Endothelial cell of umbilical vein (primary cell): ENCODE results near the gene TTYH2. TPM values are rescaled to one million over a fixed set of nuclear protein-coding genes. Genes with fewer than 3 reads are reported as not detected.

Source experiments
- BruUV-seq: library from RNA; stranded (reverse); fragments of 400-500 nt; replicated peaks from 2 replicates; lab custom pipeline; 2021; lab: Mats Ljungman, UMichigan
- CTCF ChIA-PET: fragments of 300-600, 350-600 bp; sonication (Branson Sonifier 250); formaldehyde crosslinking; loops from one replicate; lab custom pipeline; 2021; ENCODE audit warnings: antibody characterized with exemption, inconsistent platforms; lab: Charles Lee
- POLR2A ChIA-PET: fragments of 300-600, 350-600 bp; sonication (Branson Sonifier 250); formaldehyde crosslinking; loops from one replicate; lab custom pipeline; 2021; ENCODE audit warnings: antibody characterized with exemption, inconsistent platforms; lab: Charles Lee
- DNase-seq: peaks from one replicate; pipeline ENCODE4 v3.0.0-alpha.2; 2011; ENCODE audit warnings: low read depth, low spot score
- FAIRE-seq: peaks from 2 replicates; lab custom pipeline; 2011; peaks lifted over from hg19 to GRCh38; lab: Jason Lieb, UNC
- H2AFZ ChIP-seq: 2 replicates; pipeline ENCODE4 v1.6.0; 2012; ENCODE audit warnings: low read depth, low read length, control low read depth, inconsistent platforms
- H3K27ac ChIP-seq: 2 replicates; pipeline ENCODE4 v1.5.1; 2011; ENCODE audit warnings: low read depth, mild to moderate bottlenecking, control low read depth, low read length, moderate library complexity; ENCODE audit not compliant: insufficient read depth
- H3K27me3 ChIP-seq, 2 experiments: 2 replicates each; pipeline versions ENCODE4 v1.6.0 to v1.6.1; 2011; ENCODE audit warnings: low read length in 2 of 2, mixed read lengths in 1 of 2; ENCODE audit not compliant: control insufficient read depth in 2 of 2, insufficient read depth in 2 of 2
- H3K36me3 ChIP-seq, 2 experiments: 2 replicates in 1 of 2; 3 replicates in 1 of 2; pipeline ENCODE4 v1.5.1; 2011; ENCODE audit warnings: low read length in 2 of 2, mild to moderate bottlenecking in 1 of 2, moderate library complexity in 1 of 2; ENCODE audit not compliant: control insufficient read depth in 2 of 2, insufficient read depth in 2 of 2; ENCODE audit errors: extremely low read depth in 1 of 2
- H3K4me1 ChIP-seq: 3 replicates; pipeline ENCODE4 v1.5.1; 2011; ENCODE audit warnings: mild to moderate bottlenecking, low read length; ENCODE audit not compliant: control insufficient read depth, insufficient read depth; ENCODE audit errors: extremely low read depth
- H3K4me2 ChIP-seq: 2 replicates; pipeline ENCODE4 v1.6.1; 2011; ENCODE audit warnings: low read length, control low read depth, mixed read lengths; ENCODE audit not compliant: insufficient read depth
- H3K4me3 ChIP-seq, 3 experiments: fragments of 200-600 bp in 1 of 3; sonication (generic), shearing (Covaris generic) in 1 of 3; replicated peaks in 1 of 3; 2 replicates each; pipeline ENCODE4 v1.5.1; 2011 to 2016; ENCODE audit warnings: control low read depth in 3 of 3, low read length in 3 of 3, mild to moderate bottlenecking in 2 of 3, inconsistent platforms in 1 of 3, low read depth in 1 of 3, moderate library complexity in 1 of 3; ENCODE audit not compliant: insufficient read depth in 1 of 3
- H3K79me2 ChIP-seq: 2 replicates; pipeline ENCODE4 v1.6.0; 2012; ENCODE audit warnings: low read length, inconsistent platforms; ENCODE audit not compliant: control insufficient read depth, insufficient read depth
- H3K9ac ChIP-seq: replicated peaks from 2 replicates; pipeline ENCODE3; 2011; ENCODE audit warnings: low read length, control low read depth; ENCODE audit not compliant: insufficient read depth; ENCODE audit errors: extremely low read depth
- H3K9me1 ChIP-seq: replicated peaks from 3 replicates; pipeline ENCODE4 v1.6.0; 2011; ENCODE audit warnings: mild to moderate bottlenecking, low read length; ENCODE audit not compliant: control insufficient read depth, insufficient read depth; ENCODE audit errors: extremely low read depth
- H3K9me3 ChIP-seq: replicated peaks from 2 replicates; pipeline ENCODE4 v1.5.1; 2012; ENCODE audit warnings: low read length, inconsistent platforms; ENCODE audit not compliant: control insufficient read depth, insufficient read depth
- H4K20me1 ChIP-seq: replicated peaks from 2 replicates; pipeline ENCODE3; 2011; ENCODE audit warnings: mild to moderate bottlenecking, low read length; ENCODE audit not compliant: control insufficient read depth, insufficient read depth; ENCODE audit errors: extremely low read depth
- EZH2 ChIP-seq: IDR thresholded peaks from 2 replicates; pipeline ENCODE4 v1.6.1; 2012; ENCODE audit warnings: borderline replicate concordance, low read depth, mild to moderate bottlenecking, moderate library complexity, low read length, inconsistent platforms; ENCODE audit not compliant: severe bottlenecking
- FOS ChIP-seq: IDR thresholded peaks from 2 replicates; pipeline ENCODE4 v1.6.1; 2011; ENCODE audit warnings: mild to moderate bottlenecking, low read length, moderate library complexity, borderline replicate concordance; ENCODE audit not compliant: insufficient read depth
- GATA2 ChIP-seq: IDR thresholded peaks from 2 replicates; pipeline ENCODE4 v1.7.0; 2011; ENCODE audit warnings: low read depth, mild to moderate bottlenecking, moderate library complexity, mixed read lengths, low read length; ENCODE audit not compliant: insufficient read length, insufficient read depth
- JUN ChIP-seq: IDR thresholded peaks from 2 replicates; pipeline ENCODE4 v1.6.1; 2011; ENCODE audit warnings: borderline replicate concordance, low read depth; ENCODE audit not compliant: insufficient read length, insufficient read depth
- MYC ChIP-seq: IDR thresholded peaks from one replicate; pipeline ENCODE4 v1.6.1; 2011; ENCODE audit warnings: mild to moderate bottlenecking, low read depth, low read length
- POLR2A ChIP-seq: IDR thresholded peaks from 2 replicates; pipeline ENCODE4 v1.6.1; 2012; ENCODE audit warnings: low read depth, mild to moderate bottlenecking, control low read depth, low read length
- POLR2AphosphoS5 ChIP-seq: IDR thresholded peaks from 2 replicates; pipeline ENCODE4 v1.6.1; 2012; ENCODE audit warnings: low read depth, mild to moderate bottlenecking, control low read depth, low read length, moderate library complexity; ENCODE audit not compliant: insufficient read depth
- dilution Hi-C: fragments of 300-500 bp; cut with MboI; formaldehyde crosslinking; loops from one replicate; pipeline ENCODE4 v1.15.0; 2019; ENCODE audit warnings: low sequenced_read_pairs; ENCODE audit not compliant: extremely low pct_ligation_motif_present
- intact Hi-C: fragments of 100-400 bp; cut with micrococcal nuclease; formaldehyde crosslinking; loops from one replicate; pipeline ENCODE4 v1.10.0; 2022
- polyA plus RNA-seq, 4 experiments: library from polyadenylated mRNA; depleted of rRNA in 3 of 4; stranded (reverse) in 3 of 4; unstranded in 1 of 4; fragments of >200 nt; gene quantifications; 2 replicates each; pipeline versions ENCODE4 v1.2.1 to v1.2.3, GENCODE V29; 2011 to 2012; ENCODE audit warnings: missing spikeins in 1 of 4
- total RNA-seq: library from RNA; stranded (reverse); gene quantifications from 2 replicates; pipeline ENCODE4 v1.2.3, GENCODE V29; 2021
- TF ChIP-seq, protein P1 (sequence below): IDR thresholded peaks from 2 replicates; pipeline ENCODE4 v1.6.1; 2011; ENCODE audit not compliant: insufficient read depth, insufficient read length
- TF ChIP-seq, protein P2 (sequence below), 2 donors: IDR thresholded peaks; 1 replicate in 1 of 2; 2 replicates in 1 of 2; pipeline ENCODE4 v1.5.1; 2011; ENCODE audit warnings: low read length in 2 of 2, mild to moderate bottlenecking in 2 of 2, moderate library complexity in 2 of 2, control low read depth in 1 of 2, inconsistent platforms in 1 of 2, low read depth in 1 of 2; ENCODE audit not compliant: insufficient read depth in 1 of 2; ENCODE audit errors: extremely low read depth in 1 of 2

Gene TTYH2
- total and polyA plus RNA-seq, 2 donors (not counting 3 experiments of a cell fraction or from before 2014, with no cell fraction given), result 0.75 to 2.0 TPM

DNA sequence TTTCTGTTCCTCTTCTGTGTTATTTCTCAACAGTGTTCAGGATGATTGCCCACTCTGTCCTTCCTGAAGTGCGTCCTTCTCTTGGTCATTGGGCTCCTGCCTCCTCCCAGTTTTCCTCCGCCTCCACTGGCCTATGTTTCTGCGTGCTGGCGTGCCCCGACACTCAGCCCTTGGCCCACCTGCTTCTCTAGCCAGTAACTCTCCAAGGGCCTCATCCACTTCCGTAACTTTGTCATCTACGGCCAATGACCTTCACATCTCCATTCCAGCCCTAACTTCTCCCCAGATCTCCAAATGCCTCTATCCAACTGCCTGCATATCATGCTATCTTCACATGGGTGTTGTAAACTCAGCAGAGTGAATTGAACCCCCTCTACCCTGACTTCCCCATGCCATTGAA lies 49.5 kb upstream of the TTYH2 start:
- H3K4me3 ChIP-seq, result no peak overlapping the region
- DNase-seq (no peak), FAIRE-seq (no peak)
- no peak overlapping the region for H3K27ac ChIP-seq
- H3K79me2 ChIP-seq, result no peaks in the 10 kb centered on the region
- BruUV-seq, result no TSS peak
- ChIA-PET POLR2A (no interaction called here), CTCF (no interaction called here)
- H3K9me3 ChIP-seq, result no peaks in the 10 kb centered on the region
- dilution Hi-C loops (no loop called here), intact Hi-C loops (no loop called here)
- no peak overlapping the region for H3K4me2 ChIP-seq
- no peaks in the 10 kb centered on the region for H3K9me1 ChIP-seq
- H2AFZ ChIP-seq, result no peak overlapping the region
- no peaks in the 10 kb centered on the region for H3K36me3 ChIP-seq
- H4K20me1 ChIP-seq, result no peaks in the 10 kb centered on the region
- TF ChIP-seq GATA2, result no peak
- TF ChIP-seq MYC, result no peak
- TF ChIP-seq POLR2A, result no peak
- TF ChIP-seq JUN, result no peak
- TF ChIP-seq, protein P1, sequence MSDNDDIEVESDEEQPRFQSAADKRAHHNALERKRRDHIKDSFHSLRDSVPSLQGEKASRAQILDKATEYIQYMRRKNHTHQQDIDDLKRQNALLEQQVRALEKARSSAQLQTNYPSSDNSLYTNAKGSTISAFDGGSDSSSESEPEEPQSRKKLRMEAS, result no peak
- TF ChIP-seq FOS, result no peak
- no peak for TF ChIP-seq POLR2AphosphoS5
- TF ChIP-seq, protein P2, sequence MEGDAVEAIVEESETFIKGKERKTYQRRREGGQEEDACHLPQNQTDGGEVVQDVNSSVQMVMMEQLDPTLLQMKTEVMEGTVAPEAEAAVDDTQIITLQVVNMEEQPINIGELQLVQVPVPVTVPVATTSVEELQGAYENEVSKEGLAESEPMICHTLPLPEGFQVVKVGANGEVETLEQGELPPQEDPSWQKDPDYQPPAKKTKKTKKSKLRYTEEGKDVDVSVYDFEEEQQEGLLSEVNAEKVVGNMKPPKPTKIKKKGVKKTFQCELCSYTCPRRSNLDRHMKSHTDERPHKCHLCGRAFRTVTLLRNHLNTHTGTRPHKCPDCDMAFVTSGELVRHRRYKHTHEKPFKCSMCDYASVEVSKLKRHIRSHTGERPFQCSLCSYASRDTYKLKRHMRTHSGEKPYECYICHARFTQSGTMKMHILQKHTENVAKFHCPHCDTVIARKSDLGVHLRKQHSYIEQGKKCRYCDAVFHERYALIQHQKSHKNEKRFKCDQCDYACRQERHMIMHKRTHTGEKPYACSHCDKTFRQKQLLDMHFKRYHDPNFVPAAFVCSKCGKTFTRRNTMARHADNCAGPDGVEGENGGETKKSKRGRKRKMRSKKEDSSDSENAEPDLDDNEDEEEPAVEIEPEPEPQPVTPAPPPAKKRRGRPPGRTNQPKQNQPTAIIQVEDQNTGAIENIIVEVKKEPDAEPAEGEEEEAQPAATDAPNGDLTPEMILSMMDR (IDR thresholded peaks at IDR 0.05; ENCODE audit: extremely low read depth in 1 of 2, insufficient read depth in 1 of 2, low read depth in 1 of 2, low read length in 2 of 2), result no peak
- TF ChIP-seq EZH2, result no peak
- H3K27me3 ChIP-seq, result no peaks in the 10 kb centered on the region
- no peak overlapping the region for H3K9ac ChIP-seq
- H3K4me1 ChIP-seq, result no peaks in the 10 kb centered on the region
